ENCODE data around the gene CHD3.
A peak's percentile ranks its signal among the peaks of the same experiment; 100 is the strongest.

DNA sequence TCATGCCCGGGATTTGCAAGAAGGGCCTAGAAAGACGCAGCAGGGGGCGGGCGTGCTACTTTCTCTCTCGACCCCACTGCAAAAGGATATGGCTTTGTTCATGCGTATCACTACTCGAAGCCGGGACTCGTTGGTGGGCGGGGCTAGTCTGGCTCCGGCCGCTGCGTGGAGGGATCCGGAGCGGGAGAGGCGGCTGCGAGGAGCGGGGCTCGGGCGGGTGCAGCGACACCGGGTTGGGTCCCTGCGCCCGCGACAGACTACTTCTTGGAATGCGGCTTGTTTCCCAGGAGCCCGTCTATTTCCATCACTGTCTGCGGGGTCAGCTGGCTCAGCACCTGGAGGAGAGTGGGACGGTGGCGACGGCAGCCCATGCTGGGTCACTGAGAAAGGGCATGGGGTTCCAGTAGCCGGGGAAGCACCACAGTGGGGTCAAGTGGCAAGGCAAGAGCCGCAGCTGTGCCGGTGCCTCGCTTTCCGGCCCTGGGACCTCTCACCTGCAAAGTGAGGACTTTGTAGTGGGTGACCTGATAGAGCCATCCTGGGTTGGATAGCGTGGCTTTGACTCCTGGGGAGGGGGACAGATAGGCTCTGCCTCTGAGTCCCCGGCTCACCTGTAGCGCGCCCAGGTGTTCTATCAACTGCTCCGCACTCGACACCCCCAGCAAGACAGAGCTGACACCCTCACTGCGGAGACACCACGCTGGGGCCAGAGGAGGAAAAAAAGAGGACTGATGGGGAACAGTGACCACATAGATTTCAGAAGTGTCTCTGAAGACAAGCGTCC is 34.4 kb downstream of the CHD3 start:
- TF ChIP-seq TAF1 (IDR thresholded peaks at IDR 0.05; ENCODE audit: borderline replicate concordance, low read depth, low read length) (peak; percentile 45; the same call in 1 of the 2 replicates), CUX1 (IDR thresholded peaks at IDR 0.05; ENCODE audit: insufficient replicate concordance, low read depth, low read length) (no peak), EP300 (IDR thresholded peaks at IDR 0.05; ENCODE audit: borderline replicate concordance in 1 of 2, control insufficient read depth in 1 of 2, low read depth in 2 of 2, low read length in 2 of 2) (0 out of 4 replicates have a peak, but pooled peaks of 1 of the 2 experiments have one; percentile 11), EZH2 (IDR thresholded peaks at IDR 0.05; ENCODE audit: borderline replicate concordance, control insufficient read depth, low read depth, low read length) (no peak), POLR2A (IDR thresholded peaks at IDR 0.05; ENCODE audit: low read depth, low read length) (peak; percentile 73), TCF7 (IDR thresholded peaks at IDR 0.05; ENCODE audit: borderline replicate concordance) (no peak), SPI1 (IDR thresholded peaks at IDR 0.05; ENCODE audit: borderline replicate concordance, insufficient read depth, low read depth, low read length) (no peak), CTCF (IDR thresholded peaks at IDR 0.05 in 2 of 3, conservative IDR thresholded peaks at IDR 0.05 in 1 of 3; ENCODE audit: control insufficient read depth in 2 of 3, extremely low read depth in 1 of 3, insufficient read depth in 1 of 3, low read depth in 3 of 3, low read length in 3 of 3) (no peak)
- TF ChIP-seq, protein P1, sequence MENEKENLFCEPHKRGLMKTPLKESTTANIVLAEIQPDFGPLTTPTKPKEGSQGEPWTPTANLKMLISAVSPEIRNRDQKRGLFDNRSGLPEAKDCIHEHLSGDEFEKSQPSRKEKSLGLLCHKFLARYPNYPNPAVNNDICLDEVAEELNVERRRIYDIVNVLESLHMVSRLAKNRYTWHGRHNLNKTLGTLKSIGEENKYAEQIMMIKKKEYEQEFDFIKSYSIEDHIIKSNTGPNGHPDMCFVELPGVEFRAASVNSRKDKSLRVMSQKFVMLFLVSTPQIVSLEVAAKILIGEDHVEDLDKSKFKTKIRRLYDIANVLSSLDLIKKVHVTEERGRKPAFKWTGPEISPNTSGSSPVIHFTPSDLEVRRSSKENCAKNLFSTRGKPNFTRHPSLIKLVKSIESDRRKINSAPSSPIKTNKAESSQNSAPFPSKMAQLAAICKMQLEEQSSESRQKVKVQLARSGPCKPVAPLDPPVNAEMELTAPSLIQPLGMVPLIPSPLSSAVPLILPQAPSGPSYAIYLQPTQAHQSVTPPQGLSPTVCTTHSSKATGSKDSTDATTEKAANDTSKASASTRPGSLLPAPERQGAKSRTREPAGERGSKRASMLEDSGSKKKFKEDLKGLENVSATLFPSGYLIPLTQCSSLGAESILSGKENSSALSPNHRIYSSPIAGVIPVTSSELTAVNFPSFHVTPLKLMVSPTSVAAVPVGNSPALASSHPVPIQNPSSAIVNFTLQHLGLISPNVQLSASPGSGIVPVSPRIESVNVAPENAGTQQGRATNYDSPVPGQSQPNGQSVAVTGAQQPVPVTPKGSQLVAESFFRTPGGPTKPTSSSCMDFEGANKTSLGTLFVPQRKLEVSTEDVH (IDR thresholded peaks at IDR 0.05; ENCODE audit: low read depth, partially characterized antibody), result no peak
- TF ChIP-seq, protein P2, sequence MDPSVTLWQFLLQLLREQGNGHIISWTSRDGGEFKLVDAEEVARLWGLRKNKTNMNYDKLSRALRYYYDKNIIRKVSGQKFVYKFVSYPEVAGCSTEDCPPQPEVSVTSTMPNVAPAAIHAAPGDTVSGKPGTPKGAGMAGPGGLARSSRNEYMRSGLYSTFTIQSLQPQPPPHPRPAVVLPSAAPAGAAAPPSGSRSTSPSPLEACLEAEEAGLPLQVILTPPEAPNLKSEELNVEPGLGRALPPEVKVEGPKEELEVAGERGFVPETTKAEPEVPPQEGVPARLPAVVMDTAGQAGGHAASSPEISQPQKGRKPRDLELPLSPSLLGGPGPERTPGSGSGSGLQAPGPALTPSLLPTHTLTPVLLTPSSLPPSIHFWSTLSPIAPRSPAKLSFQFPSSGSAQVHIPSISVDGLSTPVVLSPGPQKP (IDR thresholded peaks at IDR 0.05; ENCODE audit: low read depth, low read length), result no peak
- TF ChIP-seq, protein P3, sequence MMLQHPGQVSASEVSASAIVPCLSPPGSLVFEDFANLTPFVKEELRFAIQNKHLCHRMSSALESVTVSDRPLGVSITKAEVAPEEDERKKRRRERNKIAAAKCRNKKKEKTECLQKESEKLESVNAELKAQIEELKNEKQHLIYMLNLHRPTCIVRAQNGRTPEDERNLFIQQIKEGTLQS (IDR thresholded peaks at IDR 0.05; ENCODE audit: borderline replicate concordance, extremely low read depth, low read depth, low read length), result no peak

Data from GM12878 (cell line).